ENCODE results near the gene GAA. TPM values are rescaled to one million over a fixed set of nuclear protein-coding genes. Genes with fewer than 3 reads are reported as not detected.

Gene GAA
- total and polyA plus RNA-seq, 4 donors: 24.8 to 82.2 (median 45.8) TPM

GRCh38 chr17:80081596-80081995 lies 19.8 kb upstream of the GAA start:
- ATAC-seq (ENCODE audit: low FRiP score) (no peak), DNase-seq (no peak)
- no peaks in the 10 kb centered on the region for H3K36me3 ChIP-seq (ENCODE audit: control insufficient read depth in 1 of 2, insufficient read depth in 2 of 2, low read length in 1 of 2)
- no peak overlapping the region for H3K4me3 ChIP-seq (ENCODE audit: low read length in 2 of 2)
- intact Hi-C loops (cut with DNase I): loop anchor here (5.0 to 10.0 kb wide), 2 partner anchors 74 to 77 kb away; no protein-coding TSS in a partner anchor
- H3K27ac ChIP-seq (ENCODE audit: low read depth in 1 of 2, low read length in 2 of 2): no peak overlapping the region
- no peaks in the 10 kb centered on the region for H3K4me1 ChIP-seq (ENCODE audit: control insufficient read depth in 1 of 2, insufficient read depth in 2 of 2, low read length in 2 of 2)
- H3K27me3 ChIP-seq (ENCODE audit: control insufficient read depth in 1 of 2, insufficient read depth in 2 of 2, low read length in 1 of 2): no peaks in the 10 kb centered on the region
- 95 to 96% methylated on average over 14 of the region's 14 CpGs for WGBS, 2 donors
- no peaks in the 10 kb centered on the region for H3K9me3 ChIP-seq (ENCODE audit: control insufficient read depth, low read length)

GRCh38 chr17:80082403-80083135 lies 18.8 kb upstream of the GAA start:
- no peak for DNase-seq
- 23 to 24% methylated on average over 20 of the region's 20 CpGs for WGBS, 2 donors
- no peaks in the 10 kb centered on the region for H3K36me3 ChIP-seq (ENCODE audit: control insufficient read depth in 1 of 2, insufficient read depth in 2 of 2, low read length in 1 of 2)
- no peak overlapping the region for H3K27ac ChIP-seq (ENCODE audit: low read depth in 1 of 2, low read length in 2 of 2)
- H3K9me3 ChIP-seq (ENCODE audit: control insufficient read depth, low read length): no peaks in the 10 kb centered on the region
- no peaks in the 10 kb centered on the region for H3K4me1 ChIP-seq (ENCODE audit: control insufficient read depth in 1 of 2, insufficient read depth in 2 of 2, low read length in 2 of 2)
- ATAC-seq (ENCODE audit: low FRiP score): peak; percentile 77
- intact Hi-C loops (cut with DNase I): loop anchor here (5.0 to 10.0 kb wide), 2 partner anchors 75 to 78 kb away; no protein-coding TSS in a partner anchor
- no peak overlapping the region for H3K4me3 ChIP-seq (ENCODE audit: low read length in 2 of 2)
- no peaks in the 10 kb centered on the region for H3K27me3 ChIP-seq (ENCODE audit: control insufficient read depth in 1 of 2, insufficient read depth in 2 of 2, low read length in 1 of 2)

- no peak overlapping the region for H3K4me3 ChIP-seq (ENCODE audit: low read length in 2 of 2)
- H3K9me3 ChIP-seq (ENCODE audit: control insufficient read depth, low read length): no peaks in the 10 kb centered on the region
- no peak overlapping the region for H3K27ac ChIP-seq (ENCODE audit: low read depth in 1 of 2, low read length in 2 of 2)
- H3K36me3 ChIP-seq (ENCODE audit: control insufficient read depth in 1 of 2, insufficient read depth in 2 of 2, low read length in 1 of 2): no peaks in the 10 kb centered on the region
- DNase-seq: no peak
- no peaks in the 10 kb centered on the region for H3K4me1 ChIP-seq (ENCODE audit: control insufficient read depth in 1 of 2, insufficient read depth in 2 of 2, low read length in 2 of 2)
- H3K27me3 ChIP-seq (ENCODE audit: control insufficient read depth in 1 of 2, insufficient read depth in 2 of 2, low read length in 1 of 2): no peaks in the 10 kb centered on the region
- ATAC-seq (ENCODE audit: low FRiP score): peak; percentile 12
- intact Hi-C loops (cut with DNase I): loop anchor here (5.0 to 10.0 kb wide), 2 partner anchors 76 to 78 kb away; no protein-coding TSS in a partner anchor
- WGBS, 2 donors: 88% methylated on average over 12 to 13 of the region's 13 CpGs
These were observed 18.2 kb upstream of the GAA start for GRCh38 chr17:80083136-80083661.

DNA sequence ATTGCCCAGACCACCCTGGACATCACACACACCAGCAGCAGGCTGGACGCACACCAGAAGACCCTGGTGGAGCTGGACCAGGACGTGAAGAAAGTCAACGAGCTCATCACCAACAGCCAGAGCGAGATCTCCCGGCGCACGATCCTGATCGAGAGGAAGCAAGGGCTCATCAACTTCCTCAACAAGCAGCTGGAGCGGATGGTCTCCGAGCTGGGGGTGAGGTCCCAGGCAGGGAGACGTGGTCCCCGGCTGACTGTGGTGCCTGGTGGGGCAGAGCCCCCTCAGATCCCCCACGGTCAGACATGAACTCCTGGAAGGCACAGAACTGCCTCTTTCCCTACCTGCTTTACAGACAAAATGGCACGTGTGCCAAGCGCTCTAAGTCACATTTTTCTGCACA lies 16.6 kb upstream of the GAA start:
- 93% methylated on average over 15 of the region's 15 CpGs for WGBS, 2 donors
- ATAC-seq (ENCODE audit: low FRiP score) (no peak), DNase-seq (no peak)
- H3K4me1 ChIP-seq (ENCODE audit: control insufficient read depth in 1 of 2, insufficient read depth in 2 of 2, low read length in 2 of 2): no peaks in the 10 kb centered on the region
- H3K36me3 ChIP-seq (ENCODE audit: control insufficient read depth in 1 of 2, insufficient read depth in 2 of 2, low read length in 1 of 2): no peaks in the 10 kb centered on the region
- intact Hi-C loops (cut with DNase I): loop anchor here (5.0 to 10.0 kb wide), 2 partner anchors 77 to 80 kb away; no protein-coding TSS in a partner anchor
- no peaks in the 10 kb centered on the region for H3K9me3 ChIP-seq (ENCODE audit: control insufficient read depth, low read length)
- no peak overlapping the region for H3K4me3 ChIP-seq (ENCODE audit: low read length in 2 of 2)
- H3K27me3 ChIP-seq (ENCODE audit: control insufficient read depth in 1 of 2, insufficient read depth in 2 of 2, low read length in 1 of 2): no peaks in the 10 kb centered on the region
- H3K27ac ChIP-seq (ENCODE audit: low read depth in 1 of 2, low read length in 2 of 2): no peak overlapping the region

DNA sequence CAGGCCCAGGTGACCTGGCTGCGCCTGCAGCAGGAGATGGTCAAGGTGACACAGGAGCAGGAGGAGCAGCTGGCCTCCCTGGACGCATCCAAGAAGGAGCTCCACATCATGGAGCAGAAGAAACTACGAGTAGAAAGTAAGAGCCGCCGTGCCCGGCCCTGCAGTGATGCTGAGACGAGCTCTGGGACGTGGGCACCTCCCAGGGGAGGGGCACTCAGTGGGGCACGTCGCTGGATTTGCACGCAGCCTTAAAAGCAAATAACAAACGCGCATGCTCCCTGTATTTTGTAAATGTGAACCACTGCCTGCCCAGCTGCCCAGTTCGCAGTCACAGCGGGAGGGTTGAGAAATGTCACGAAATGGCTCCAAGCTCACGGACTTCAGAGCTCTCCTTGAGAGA lies 15.3 kb upstream of the GAA start:
- DNase-seq (no peak), ATAC-seq (ENCODE audit: low FRiP score) (no peak)
- no peak overlapping the region for H3K27ac ChIP-seq (ENCODE audit: low read depth in 1 of 2, low read length in 2 of 2)
- H3K4me3 ChIP-seq (ENCODE audit: low read length in 2 of 2): no peak overlapping the region
- 88 to 91% methylated on average over 17 of the region's 17 CpGs for WGBS, 2 donors
- no peaks in the 10 kb centered on the region for H3K36me3 ChIP-seq (ENCODE audit: control insufficient read depth in 1 of 2, insufficient read depth in 2 of 2, low read length in 1 of 2)
- no peaks in the 10 kb centered on the region for H3K4me1 ChIP-seq (ENCODE audit: control insufficient read depth in 1 of 2, insufficient read depth in 2 of 2, low read length in 2 of 2)
- no peaks in the 10 kb centered on the region for H3K27me3 ChIP-seq (ENCODE audit: control insufficient read depth in 1 of 2, insufficient read depth in 2 of 2, low read length in 1 of 2)
- no peaks in the 10 kb centered on the region for H3K9me3 ChIP-seq (ENCODE audit: control insufficient read depth, low read length)
- intact Hi-C loops (cut with DNase I): loop anchor here in 1 of 2 donors (10.0 kb wide), 1 partner anchor 81 kb away; no protein-coding TSS in a partner anchor

DNA sequence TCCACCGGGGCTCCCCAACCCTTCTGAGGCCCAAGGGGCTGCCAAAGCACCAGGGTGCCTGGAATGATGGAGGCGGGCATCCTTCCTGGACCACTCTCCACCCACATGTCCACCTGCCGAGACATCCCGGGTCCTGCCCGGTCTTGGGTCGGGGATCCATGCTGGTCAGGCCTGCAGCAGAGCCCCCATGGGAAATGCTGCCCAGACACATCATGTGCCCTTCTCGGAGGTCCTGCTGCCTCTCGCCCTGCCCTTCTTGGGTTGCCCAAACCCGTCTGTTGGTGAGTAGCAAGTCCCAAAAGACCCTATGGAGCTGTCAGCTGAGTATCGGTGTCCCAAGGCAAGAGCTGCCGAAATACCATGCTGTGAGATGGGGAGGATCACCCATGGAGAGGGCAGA lies 14.8 kb upstream of the GAA start:
- no peak for DNase-seq
- 93 to 94% methylated on average over 11 of the region's 11 CpGs for WGBS, 2 donors
- H3K4me3 ChIP-seq (ENCODE audit: low read length in 2 of 2): no peak overlapping the region
- H3K27me3 ChIP-seq (ENCODE audit: control insufficient read depth in 1 of 2, insufficient read depth in 2 of 2, low read length in 1 of 2): no peaks in the 10 kb centered on the region
- H3K4me1 ChIP-seq (ENCODE audit: control insufficient read depth in 1 of 2, insufficient read depth in 2 of 2, low read length in 2 of 2): no peaks in the 10 kb centered on the region
- H3K27ac ChIP-seq (ENCODE audit: low read depth in 1 of 2, low read length in 2 of 2): no peak overlapping the region
- intact Hi-C loops (cut with DNase I): loop anchor here in 1 of 2 donors (10.0 kb wide), 1 partner anchor 82 kb away; no protein-coding TSS in a partner anchor
- H3K9me3 ChIP-seq (ENCODE audit: control insufficient read depth, low read length): no peaks in the 10 kb centered on the region
- H3K36me3 ChIP-seq (ENCODE audit: control insufficient read depth in 1 of 2, insufficient read depth in 2 of 2, low read length in 1 of 2): no peaks in the 10 kb centered on the region
- no peak for ATAC-seq (ENCODE audit: low FRiP score)

GRCh38 chr17:80087346-80088265 lies 13.8 kb upstream of the GAA start:
- intact Hi-C loops (cut with DNase I): loop anchor here in 1 of 2 donors (10.0 kb wide), 1 partner anchor 83 kb away; no protein-coding TSS in a partner anchor
- WGBS, 2 donors: 87 to 88% methylated on average over 34 of the region's 34 CpGs
- Histone ChIP-seq H3K4me3 (ENCODE audit: low read length in 2 of 2) (no peak overlapping the region), H3K27me3 (ENCODE audit: control insufficient read depth in 1 of 2, insufficient read depth in 2 of 2, low read length in 1 of 2) (no peaks in the 10 kb centered on the region), H3K9me3 (ENCODE audit: control insufficient read depth, low read length) (no peaks in the 10 kb centered on the region), H3K36me3 (ENCODE audit: control insufficient read depth in 1 of 2, insufficient read depth in 2 of 2, low read length in 1 of 2) (no peaks in the 10 kb centered on the region), H3K4me1 (ENCODE audit: control insufficient read depth in 1 of 2, insufficient read depth in 2 of 2, low read length in 2 of 2) (no peaks in the 10 kb centered on the region), H3K27ac (ENCODE audit: low read depth in 1 of 2, low read length in 2 of 2) (no peak overlapping the region)
- DNase-seq (no peak), ATAC-seq (ENCODE audit: low FRiP score) (no peak)

GRCh38 chr17:80089762-80090161 lies 11.6 kb upstream of the GAA start:
- H3K4me1 ChIP-seq (ENCODE audit: control insufficient read depth in 1 of 2, insufficient read depth in 2 of 2, low read length in 2 of 2): no peaks in the 10 kb centered on the region
- intact Hi-C loops (cut with DNase I): loop anchor here in 1 of 2 donors (10.0 kb wide), 1 partner anchor 85 kb away; no protein-coding TSS in a partner anchor
- ATAC-seq (ENCODE audit: low FRiP score): no peak
- H3K27me3 ChIP-seq (ENCODE audit: control insufficient read depth in 1 of 2, insufficient read depth in 2 of 2, low read length in 1 of 2): no peaks in the 10 kb centered on the region
- DNase-seq: no peak
- no peaks in the 10 kb centered on the region for H3K36me3 ChIP-seq (ENCODE audit: control insufficient read depth in 1 of 2, insufficient read depth in 2 of 2, low read length in 1 of 2)
- H3K9me3 ChIP-seq (ENCODE audit: control insufficient read depth, low read length): no peaks in the 10 kb centered on the region
- no peak overlapping the region for H3K4me3 ChIP-seq (ENCODE audit: low read length in 2 of 2)
- H3K27ac ChIP-seq (ENCODE audit: low read depth in 1 of 2, low read length in 2 of 2): no peak overlapping the region
- WGBS, 2 donors: 96 to 98% methylated on average over 16 of the region's 16 CpGs

Data from aorta (tissue), 5 donors.